LNCAP (cell line): ENCODE results near the gene MKNK2.

Source experiments
- TF ChIP-seq, protein P1 (sequence below): fragments of 450-650 bp; IDR thresholded peaks from 2 replicates; pipeline ENCODE4 v1.5.1; 2017; ENCODE audit warnings: mild to moderate bottlenecking

MKNK2 gene

DNA sequence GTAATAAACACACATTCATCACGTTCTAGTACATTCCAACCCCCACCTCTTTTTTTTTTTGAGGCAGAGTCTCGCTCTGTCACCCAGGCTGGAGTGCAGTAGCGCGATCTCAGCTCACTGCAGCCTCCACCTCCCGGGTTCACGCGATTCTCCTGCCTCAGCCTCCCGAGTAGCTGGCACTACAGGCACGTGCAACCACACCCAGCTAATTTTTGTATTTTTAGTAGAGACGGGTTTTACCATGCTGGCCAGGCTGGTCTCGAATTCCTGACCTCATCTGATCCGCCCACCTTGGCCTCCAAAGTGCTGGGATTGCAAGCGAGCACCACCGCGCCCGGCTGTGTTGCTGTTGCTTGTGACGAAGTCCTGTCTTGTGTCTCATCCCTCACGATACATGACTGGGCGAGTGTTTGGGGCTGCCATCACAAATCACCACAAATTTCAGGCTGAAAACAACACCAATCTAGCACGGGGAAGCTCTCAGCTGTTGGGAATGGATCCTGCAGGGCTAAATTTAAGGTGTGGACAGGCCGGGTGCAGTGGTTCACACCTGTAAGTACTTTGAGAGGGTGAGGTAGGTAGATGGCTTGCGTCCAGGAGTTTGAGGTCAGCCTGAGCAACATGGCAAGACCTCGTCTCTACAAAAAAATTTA lies 29.4 kb upstream of the MKNK2 start:
- TF ChIP-seq, protein P1, sequence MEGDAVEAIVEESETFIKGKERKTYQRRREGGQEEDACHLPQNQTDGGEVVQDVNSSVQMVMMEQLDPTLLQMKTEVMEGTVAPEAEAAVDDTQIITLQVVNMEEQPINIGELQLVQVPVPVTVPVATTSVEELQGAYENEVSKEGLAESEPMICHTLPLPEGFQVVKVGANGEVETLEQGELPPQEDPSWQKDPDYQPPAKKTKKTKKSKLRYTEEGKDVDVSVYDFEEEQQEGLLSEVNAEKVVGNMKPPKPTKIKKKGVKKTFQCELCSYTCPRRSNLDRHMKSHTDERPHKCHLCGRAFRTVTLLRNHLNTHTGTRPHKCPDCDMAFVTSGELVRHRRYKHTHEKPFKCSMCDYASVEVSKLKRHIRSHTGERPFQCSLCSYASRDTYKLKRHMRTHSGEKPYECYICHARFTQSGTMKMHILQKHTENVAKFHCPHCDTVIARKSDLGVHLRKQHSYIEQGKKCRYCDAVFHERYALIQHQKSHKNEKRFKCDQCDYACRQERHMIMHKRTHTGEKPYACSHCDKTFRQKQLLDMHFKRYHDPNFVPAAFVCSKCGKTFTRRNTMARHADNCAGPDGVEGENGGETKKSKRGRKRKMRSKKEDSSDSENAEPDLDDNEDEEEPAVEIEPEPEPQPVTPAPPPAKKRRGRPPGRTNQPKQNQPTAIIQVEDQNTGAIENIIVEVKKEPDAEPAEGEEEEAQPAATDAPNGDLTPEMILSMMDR: no peak

DNA sequence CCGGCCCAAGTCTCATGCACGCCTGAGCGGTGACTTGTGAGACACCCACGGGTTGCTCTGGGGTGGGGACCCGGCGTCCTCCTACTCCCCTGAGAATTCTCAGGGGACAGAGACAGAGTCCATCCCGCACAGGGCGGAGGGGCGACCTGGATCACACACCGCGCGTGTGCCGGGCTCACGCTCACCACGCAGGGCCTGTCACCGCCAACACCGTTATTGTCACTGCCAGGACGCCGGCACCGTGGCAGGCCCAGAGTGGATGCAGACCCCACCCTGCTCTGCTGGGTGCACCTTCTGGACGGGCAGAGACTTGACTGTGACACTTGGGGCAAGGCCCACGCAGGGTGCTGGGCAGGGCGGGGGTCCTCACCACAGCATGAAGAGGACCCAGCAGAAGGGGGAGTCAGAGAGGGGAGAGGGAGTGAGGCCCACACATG lies 28.8 kb upstream of the MKNK2 start:
- TF ChIP-seq, protein P1: no peak

DNA sequence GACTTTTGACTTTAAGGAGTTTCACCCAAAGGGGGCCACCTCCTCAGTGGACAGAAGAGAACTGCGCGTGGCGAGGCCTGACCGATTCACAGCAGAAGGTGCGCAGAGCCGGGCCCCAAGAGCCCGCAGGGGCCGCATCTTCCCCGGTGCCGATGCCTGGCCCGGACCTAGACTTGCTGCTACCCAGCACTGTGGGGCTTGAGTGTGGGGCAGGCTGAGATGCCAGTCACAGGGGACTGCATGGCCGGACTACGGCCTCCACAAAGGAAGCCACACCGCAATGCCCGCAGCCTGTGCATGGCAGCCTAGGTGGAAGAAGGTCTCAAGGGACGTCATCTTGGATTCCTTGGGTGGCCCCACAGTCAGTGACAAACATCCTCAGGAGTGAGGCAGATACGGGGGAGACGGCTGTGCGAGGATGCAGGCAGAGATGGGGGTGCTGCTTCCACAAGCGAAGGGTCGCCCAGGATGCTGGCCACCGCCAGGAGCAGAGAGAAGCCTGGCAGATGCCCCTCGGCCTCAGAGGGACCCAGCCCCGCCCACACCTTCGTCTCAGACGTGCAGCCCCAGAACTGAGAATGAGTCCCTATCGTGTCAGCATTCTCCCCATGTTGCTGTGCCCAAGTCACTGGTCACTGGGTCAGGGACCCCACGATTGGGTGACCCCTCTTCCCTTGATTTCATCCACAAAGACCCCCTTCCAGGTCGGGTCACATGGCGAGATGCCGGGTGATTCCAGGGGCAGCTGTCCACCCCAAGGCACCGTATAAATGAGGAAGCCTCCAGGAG lies 28.2 kb upstream of the MKNK2 start:
- TF ChIP-seq, protein P1: no peak

DNA sequence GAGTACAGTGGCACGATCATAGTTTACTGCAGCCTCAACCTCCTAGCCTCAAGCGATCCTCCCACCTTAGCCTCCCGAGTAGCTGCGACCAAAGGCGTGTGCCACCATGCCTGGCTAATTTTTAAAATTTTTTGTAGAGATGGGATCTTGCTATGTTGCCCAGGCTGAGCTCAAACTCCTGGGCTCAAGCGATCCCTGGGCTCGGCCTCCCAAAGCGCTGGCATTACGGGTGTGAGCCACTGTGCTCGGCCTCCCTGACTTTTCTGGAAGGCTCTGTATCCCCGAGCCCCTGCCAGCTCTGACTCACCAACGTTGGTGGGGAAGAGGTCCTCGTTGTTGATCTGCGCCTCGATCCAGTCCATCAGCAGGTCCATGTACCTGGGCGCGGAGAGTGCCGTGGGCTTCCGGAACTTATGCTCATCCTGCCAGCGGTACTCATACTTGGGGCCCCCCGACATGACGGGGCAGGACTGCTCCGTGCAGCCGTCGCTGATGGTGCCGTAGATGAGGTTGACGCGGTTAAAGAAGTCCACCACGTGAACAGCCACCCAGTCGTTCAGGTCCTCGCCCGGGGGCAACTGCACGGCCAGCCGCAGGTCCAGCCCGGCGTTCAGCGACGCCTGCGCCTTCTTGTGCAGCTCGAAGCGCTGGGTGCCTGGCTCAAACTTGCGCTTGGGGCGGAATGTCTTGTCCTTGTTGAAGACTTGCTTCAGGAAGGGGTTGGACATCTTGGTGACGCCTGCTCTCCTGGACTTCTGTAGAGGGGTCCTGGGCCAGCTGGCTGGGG lies 27.0 kb upstream of the MKNK2 start:
- TF ChIP-seq, protein P1: no peak

DNA sequence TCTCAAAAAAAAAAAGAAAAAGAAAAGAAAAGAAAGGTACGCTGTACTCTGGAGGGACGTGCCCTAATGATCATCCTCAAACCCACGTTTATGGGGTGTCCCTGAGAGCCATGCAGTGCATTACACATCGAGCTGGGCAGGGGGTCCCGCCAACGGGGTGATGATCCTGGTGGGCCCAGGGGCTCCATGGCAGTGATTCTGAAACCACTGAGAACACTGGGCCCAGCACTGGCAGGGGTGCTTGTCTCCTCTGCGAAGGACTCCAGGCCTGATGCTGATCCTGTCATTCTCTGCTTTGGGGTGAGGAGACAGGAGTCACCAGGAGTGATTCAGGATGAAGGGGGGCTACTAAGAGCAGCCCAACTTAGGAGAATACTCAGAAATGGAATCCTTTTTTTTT lies 26.4 kb upstream of the MKNK2 start:
- TF ChIP-seq, protein P1: no peak

DNA sequence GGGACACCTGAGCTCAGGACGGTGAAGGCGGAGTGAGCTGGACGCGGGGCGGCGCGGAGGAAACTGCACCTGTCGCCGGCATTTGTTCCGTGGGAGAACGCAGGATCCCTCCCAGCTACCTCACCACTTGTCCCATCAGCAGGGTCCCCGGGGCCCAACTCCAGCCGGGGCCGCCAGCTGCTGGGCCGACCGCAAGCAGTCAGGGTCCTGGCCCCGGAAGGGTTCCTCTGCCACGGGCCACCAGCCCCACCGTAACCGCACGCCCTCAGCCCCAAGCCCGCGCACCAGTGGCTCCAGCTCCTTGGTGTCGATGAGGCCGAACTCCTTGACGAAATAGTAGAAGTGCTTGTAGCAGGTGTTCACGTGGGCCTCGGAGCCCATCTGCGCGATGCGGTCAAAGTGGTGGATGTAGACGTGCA lies 25.5 kb upstream of the MKNK2 start:
- TF ChIP-seq, protein P1: no peak

DNA sequence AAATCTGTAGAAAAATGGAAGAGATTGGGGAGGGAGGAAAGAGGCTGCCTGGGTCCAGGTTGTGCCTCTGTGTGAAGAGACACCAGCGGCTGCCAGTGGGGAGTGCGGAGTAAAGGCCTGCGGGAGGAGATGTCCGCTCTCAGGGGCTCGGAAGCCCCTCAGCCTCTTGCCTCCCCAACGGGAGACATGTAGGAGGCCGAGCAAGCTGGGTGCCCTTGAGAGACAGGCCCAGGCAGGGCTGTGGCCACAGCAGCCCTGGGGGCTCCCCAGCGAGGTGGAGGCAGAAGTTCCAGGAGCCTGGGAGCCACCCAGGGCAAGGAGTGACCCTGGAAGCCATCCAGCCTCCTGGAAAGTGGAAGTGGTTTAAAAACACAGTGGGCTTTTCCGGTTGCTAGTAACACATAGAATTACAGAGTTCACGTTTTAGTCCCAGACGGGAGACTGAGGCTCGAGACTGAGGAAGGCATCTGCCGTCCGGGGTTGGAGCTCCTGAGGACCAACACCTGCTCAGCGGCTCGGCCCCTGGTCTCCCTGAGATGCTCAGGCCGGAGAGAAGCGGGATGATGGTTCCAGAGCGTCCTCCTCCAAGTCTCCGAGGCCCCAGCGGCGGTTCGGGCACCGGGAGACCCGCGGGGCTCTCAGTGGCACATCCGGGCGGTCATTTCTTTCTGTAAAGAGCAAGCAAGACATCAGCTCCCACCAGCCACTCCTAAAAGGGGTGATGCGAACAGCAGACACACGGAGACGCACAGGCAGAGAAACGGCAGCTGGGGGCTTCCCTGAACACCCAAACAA lies 21.9 kb upstream of the MKNK2 start:
- TF ChIP-seq, protein P1: no peak
